Esophagus squamous epithelium (tissue), 5 donors: Measurements from ENCODE around the gene ABLIM2. TPM values are rescaled to one million over a fixed set of nuclear protein-coding genes. Genes with fewer than 3 reads are reported as not detected.

Experiments used
- DNase-seq: peaks from one replicate; lab custom pipeline; 2025; lab: John Stamatoyannopoulos, UW
- H3K27ac ChIP-seq, 4 donors: fragments of 200-600 bp; sonication (generic); one replicate each; pipeline ENCODE4 v1.5.1; 2016 to 2019; ENCODE audit warnings: mild to moderate bottlenecking in 1 of 4
- H3K27me3 ChIP-seq, 4 donors: fragments of 200-600 bp; sonication (generic); 1 replicate in 3 of 4; 2 replicates in 1 of 4; pipeline versions ENCODE4 v1.5.1 to v1.6.0; 2017 to 2021; ENCODE audit warnings: antibody characterized with exemption in 1 of 4
- H3K36me3 ChIP-seq, 3 donors: fragments of 200-600 bp; sonication (generic); one replicate each; pipeline ENCODE4 v1.5.1; 2016 to 2019
- H3K4me1 ChIP-seq, 3 donors: fragments of 200-600 bp; sonication (generic); one replicate each; pipeline ENCODE4 v1.5.1; 2017 to 2019
- H3K4me3 ChIP-seq, 4 donors: fragments of 200-600 bp; sonication (generic); 1 replicate in 3 of 4; 2 replicates in 1 of 4; pipeline ENCODE4 v1.5.1; 2016 to 2019; ENCODE audit warnings: mild to moderate bottlenecking in 2 of 4, moderate library complexity in 1 of 4
- H3K9me3 ChIP-seq, 3 donors: fragments of 200-600 bp; sonication (generic); one replicate each; pipeline ENCODE4 v1.5.1; 2016 to 2019
- POLR2A ChIP-seq, 4 donors: fragments of 450-650 bp; IDR thresholded peaks; one replicate each; pipeline ENCODE4 v1.6.1; 2017; ENCODE audit warnings: antibody characterized with exemption in 4 of 4, mild to moderate bottlenecking in 4 of 4, moderate library complexity in 3 of 4
- WGBS, 2 donors: methylation state at CpG; one replicate each; pipeline ENCODE4 v1.1.5; 2018; 5-methylcytosine and 5-hydroxymethylcytosine counted together
- intact Hi-C: fragments of 100-400 bp; cut with DNase I; formaldehyde crosslinking; loops from one replicate; pipeline ENCODE4 v1.15.0; 2022
- total RNA-seq, 4 donors: library from RNA; depleted of rRNA; stranded (reverse); fragments of >200 nt; gene quantifications; one replicate each; pipeline ENCODE4 v1.1.0, GENCODE V29; 2016
- TF ChIP-seq, protein P1 (sequence below), 6 experiments: fragments of 450-650 bp in 4 of 6; fragments of 200-600 bp in 2 of 6; sonication (generic) in 2 of 6; IDR thresholded peaks; one replicate each; pipeline ENCODE4 v1.5.1; 2016 to 2019; ENCODE audit warnings: antibody characterized with exemption in 6 of 6, mild to moderate bottlenecking in 4 of 6, moderate library complexity in 4 of 6
- donor health status: DM: yes; HTN: yes; CAD: no.

The ABLIM2 gene
- total RNA-seq, 4 donors from 2014 or later, result 13.5 to 26.7 (median 15.7) TPM

DNA sequence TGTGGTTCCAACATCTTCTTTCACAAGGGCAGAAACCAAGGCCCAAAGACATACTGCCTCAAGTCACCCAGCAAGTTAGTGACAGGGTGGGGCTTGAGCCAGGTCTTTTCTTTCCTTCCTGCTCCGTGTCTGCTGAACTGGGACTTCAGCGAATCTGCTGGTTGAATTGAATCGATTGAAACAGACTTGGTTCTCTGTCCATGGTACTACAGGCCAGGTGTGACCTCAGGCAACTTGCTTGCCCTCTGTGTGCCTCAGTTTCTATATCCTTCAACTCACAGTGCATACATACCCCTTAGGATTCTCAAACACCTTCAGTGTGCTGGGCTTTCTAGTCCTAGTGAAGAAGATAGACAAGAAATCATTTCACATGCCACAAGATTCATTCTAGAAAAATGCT, 2.0 kb upstream of the ABLIM2 start:
- intact Hi-C loops, result no loop called here
- TF ChIP-seq, protein P1, sequence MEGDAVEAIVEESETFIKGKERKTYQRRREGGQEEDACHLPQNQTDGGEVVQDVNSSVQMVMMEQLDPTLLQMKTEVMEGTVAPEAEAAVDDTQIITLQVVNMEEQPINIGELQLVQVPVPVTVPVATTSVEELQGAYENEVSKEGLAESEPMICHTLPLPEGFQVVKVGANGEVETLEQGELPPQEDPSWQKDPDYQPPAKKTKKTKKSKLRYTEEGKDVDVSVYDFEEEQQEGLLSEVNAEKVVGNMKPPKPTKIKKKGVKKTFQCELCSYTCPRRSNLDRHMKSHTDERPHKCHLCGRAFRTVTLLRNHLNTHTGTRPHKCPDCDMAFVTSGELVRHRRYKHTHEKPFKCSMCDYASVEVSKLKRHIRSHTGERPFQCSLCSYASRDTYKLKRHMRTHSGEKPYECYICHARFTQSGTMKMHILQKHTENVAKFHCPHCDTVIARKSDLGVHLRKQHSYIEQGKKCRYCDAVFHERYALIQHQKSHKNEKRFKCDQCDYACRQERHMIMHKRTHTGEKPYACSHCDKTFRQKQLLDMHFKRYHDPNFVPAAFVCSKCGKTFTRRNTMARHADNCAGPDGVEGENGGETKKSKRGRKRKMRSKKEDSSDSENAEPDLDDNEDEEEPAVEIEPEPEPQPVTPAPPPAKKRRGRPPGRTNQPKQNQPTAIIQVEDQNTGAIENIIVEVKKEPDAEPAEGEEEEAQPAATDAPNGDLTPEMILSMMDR (IDR thresholded peaks at IDR 0.05), result no peak
- H3K4me1 ChIP-seq, result peaks cover 23 to 82% (median 29%) of the 10 kb centered on the region in 3 donors
- WGBS, 2 donors, result 39 to 58% methylated on average over 3 of the region's 3 CpGs
- no peak overlapping the region for H3K27ac ChIP-seq
- no peaks in the 10 kb centered on the region for H3K36me3 ChIP-seq
- H3K27me3 ChIP-seq, result peaks cover 0 to 18% (median 4%) of the 10 kb centered on the region in 4 donors
- no peak overlapping the region for H3K4me3 ChIP-seq
- H3K9me3 ChIP-seq, result no peaks in the 10 kb centered on the region
- DNase-seq, result no peak

DNA sequence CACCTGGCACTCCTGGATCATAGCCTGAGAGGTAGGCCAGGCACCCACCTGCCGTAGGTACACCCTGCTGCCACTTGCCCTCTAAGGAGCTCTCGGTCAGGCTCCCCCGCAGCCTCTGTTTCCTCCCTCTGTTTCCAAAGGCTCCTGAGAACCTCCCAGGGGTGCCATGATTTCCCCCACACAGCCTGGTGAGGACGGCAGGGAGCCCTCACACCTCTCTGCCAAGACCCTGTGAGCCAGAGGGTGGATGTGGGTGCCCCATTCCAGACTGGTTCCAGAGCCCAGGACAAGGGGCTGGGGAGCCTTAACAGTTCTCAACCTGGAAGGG, 1.6 kb upstream of the ABLIM2 start:
- Histone ChIP-seq H3K4me1 (peaks cover 23 to 79% (median 29%) of the 10 kb centered on the region in 3 donors), H3K27me3 (peaks cover 0 to 18% (median 4%) of the 10 kb centered on the region in 4 donors), H3K27ac (peak overlapping the region in 1 of 4 donors; percentile 11), H3K36me3 (no peaks in the 10 kb centered on the region), H3K4me3 (peak overlapping the region in 1 of 4 donors; percentile 85), H3K9me3 (no peaks in the 10 kb centered on the region)
- intact Hi-C loops, result no loop called here
- DNase-seq, result no peak
- 78% methylated on average over 3 of the region's 4 CpGs; no CpG with 5 or more reads in 1 of the 2 donors for WGBS, 2 donors
- no peak for TF ChIP-seq POLR2A (IDR thresholded peaks at IDR 0.05)
- TF ChIP-seq, protein P1 (IDR thresholded peaks at IDR 0.05), result no peak

DNA sequence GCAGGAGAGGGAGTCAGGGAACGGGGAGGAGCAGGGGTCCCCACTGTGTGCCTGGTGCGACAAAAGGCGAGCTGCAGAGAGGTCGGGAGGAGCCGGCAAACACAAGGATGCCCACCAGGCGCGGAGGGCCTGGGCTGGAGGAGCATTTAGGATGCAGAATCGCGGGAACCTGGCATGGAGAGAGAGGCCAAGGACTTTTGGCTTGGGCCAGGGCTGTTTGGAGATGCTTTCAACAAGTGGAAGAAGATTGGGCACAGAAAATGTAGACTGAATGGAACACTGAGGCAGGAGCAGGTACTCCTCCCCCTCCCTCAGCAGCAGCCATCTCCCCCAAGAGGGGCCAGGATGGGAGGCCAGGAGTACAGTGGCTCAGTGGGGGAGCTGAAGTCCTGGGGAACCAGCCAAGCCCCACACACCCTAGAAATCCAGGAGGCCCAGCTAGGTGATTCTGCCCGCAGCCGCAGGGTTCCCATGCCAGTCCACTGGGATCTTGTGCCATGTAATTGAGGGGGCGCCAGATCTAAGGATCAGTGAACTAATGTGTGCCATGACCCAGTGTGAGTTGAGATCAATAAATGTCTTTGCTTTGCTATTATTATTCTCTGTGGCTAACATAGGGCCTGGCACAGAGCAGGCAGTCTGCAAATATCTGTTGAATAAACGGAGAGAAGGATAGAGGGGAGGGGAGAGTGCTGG, 1.1 kb upstream of the ABLIM2 start:
- Histone ChIP-seq H3K9me3 (no peaks in the 10 kb centered on the region), H3K36me3 (no peaks in the 10 kb centered on the region), H3K4me3 (peak overlapping the region; percentile 65 to 85 (median 82)), H3K27me3 (peaks cover 0 to 18% (median 4%) of the 10 kb centered on the region in 4 donors), H3K27ac (peak overlapping the region in 3 of 4 donors; percentile 70 to 84 (median 83)), H3K4me1 (peaks cover 23 to 74% (median 29%) of the 10 kb centered on the region in 3 donors)
- intact Hi-C loops, result no loop called here
- TF ChIP-seq POLR2A (IDR thresholded peaks at IDR 0.05), result no peak
- TF ChIP-seq, protein P1 (IDR thresholded peaks at IDR 0.05), result no peak
- whole genome bisulfite sequencing, 2 donors, result 29 to 53% methylated on average over 4 to 10 of the region's 13 CpGs
- no peak for DNase-seq

DNA sequence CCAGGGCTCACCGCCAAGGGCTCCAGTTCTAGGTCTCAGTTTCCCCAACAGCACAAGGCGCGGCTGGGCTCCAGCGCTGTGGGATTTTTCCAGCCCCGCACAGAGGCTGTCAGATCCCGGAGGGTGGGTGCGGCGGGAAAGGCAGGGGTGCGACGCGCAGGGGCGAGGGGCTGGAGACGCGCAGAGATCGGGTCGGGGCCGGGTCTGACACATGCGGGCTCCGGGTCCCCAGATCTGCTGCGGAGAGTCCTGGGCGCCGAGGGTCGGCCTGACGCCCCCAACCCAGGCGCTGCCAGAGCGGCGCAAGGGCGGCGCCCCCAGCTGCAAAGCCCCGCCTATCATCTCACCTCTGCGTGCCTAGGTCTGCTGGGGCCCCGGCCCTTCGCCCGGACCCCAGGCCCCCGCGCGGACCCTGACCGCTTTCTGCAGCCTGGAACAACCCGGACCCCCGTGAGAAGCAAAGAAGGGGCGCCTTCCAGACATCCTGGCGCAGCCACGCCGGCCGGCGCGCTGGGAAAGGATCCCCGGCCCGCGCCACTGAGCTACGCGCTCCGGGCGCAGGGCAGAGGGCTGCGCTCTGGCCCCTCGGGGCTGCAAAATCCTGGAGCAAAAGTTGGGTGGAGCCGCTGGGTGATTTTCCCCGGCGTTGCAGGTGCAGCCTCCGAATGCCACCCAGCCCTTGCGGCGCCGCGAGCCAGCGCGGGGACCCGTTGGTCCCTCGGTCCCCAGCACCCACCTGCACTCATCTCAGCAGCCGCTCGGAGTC, 486 bp downstream of the ABLIM2 start:
- no peak for TF ChIP-seq POLR2A (IDR thresholded peaks at IDR 0.05)
- TF ChIP-seq, protein P1 (IDR thresholded peaks at IDR 0.05), result peak in 1 of 6 experiments; percentile 17
- H3K9me3 ChIP-seq, result no peaks in the 10 kb centered on the region
- peak overlapping the region; percentile 46 to 83 (median 77) for H3K27ac ChIP-seq
- 1% methylated on average over 15 of the region's 70 CpGs; no CpG with 5 or more reads in 1 of the 2 donors for WGBS, 2 donors
- H3K36me3 ChIP-seq, result no peaks in the 10 kb centered on the region
- peaks cover 0 to 16% (median 4%) of the 10 kb centered on the region in 4 donors for H3K27me3 ChIP-seq
- intact Hi-C loops, result no loop called here
- H3K4me1 ChIP-seq, result peaks cover 23 to 58% (median 29%) of the 10 kb centered on the region in 3 donors
- no peak for DNase-seq
- peak overlapping the region; percentile 65 to 85 (median 82) for H3K4me3 ChIP-seq

DNA sequence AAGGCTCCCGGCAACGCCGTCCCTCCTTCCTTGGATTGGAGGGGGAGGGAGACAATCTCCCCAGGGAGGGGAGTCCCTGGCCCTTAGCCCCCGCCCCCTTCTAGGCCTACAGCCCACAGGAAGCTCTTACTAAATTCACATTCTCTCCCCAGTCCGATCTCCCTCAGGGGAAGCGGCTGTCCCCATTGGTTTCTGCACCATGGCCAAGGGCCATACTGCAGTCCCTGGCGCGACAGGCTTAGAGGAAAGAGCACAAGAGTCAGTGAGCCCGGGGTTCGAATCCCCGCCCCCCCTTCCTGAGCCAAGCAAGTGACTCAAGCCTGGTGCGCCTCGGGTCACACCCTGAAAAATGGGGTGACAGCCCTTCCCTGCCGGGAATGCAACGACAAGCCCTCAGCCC, 1.1 kb downstream of the ABLIM2 start:
- Histone ChIP-seq H3K4me3 (peak overlapping the region; percentile 65 to 85 (median 82)), H3K4me1 (peaks cover 23 to 52% (median 29%) of the 10 kb centered on the region in 3 donors), H3K27ac (peak overlapping the region; percentile 46 to 83 (median 77)), H3K9me3 (no peaks in the 10 kb centered on the region), H3K36me3 (no peaks in the 10 kb centered on the region), H3K27me3 (peaks cover 0 to 14% (median 4%) of the 10 kb centered on the region in 4 donors)
- intact Hi-C loops, result no loop called here
- 29% methylated on average over 6 to 9 of the region's 15 CpGs for WGBS, 2 donors
- no peak for TF ChIP-seq POLR2A (IDR thresholded peaks at IDR 0.05)
- TF ChIP-seq, protein P1 (IDR thresholded peaks at IDR 0.05), result no peak
- no peak for DNase-seq
